ENCODE results near the gene C2orf15.

GRCh38 chr2:99187011-99187410 is 45.5 kb downstream of the C2orf15 start:
- TF ChIP-seq, protein P1, sequence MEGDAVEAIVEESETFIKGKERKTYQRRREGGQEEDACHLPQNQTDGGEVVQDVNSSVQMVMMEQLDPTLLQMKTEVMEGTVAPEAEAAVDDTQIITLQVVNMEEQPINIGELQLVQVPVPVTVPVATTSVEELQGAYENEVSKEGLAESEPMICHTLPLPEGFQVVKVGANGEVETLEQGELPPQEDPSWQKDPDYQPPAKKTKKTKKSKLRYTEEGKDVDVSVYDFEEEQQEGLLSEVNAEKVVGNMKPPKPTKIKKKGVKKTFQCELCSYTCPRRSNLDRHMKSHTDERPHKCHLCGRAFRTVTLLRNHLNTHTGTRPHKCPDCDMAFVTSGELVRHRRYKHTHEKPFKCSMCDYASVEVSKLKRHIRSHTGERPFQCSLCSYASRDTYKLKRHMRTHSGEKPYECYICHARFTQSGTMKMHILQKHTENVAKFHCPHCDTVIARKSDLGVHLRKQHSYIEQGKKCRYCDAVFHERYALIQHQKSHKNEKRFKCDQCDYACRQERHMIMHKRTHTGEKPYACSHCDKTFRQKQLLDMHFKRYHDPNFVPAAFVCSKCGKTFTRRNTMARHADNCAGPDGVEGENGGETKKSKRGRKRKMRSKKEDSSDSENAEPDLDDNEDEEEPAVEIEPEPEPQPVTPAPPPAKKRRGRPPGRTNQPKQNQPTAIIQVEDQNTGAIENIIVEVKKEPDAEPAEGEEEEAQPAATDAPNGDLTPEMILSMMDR (IDR thresholded peaks at IDR 0.05): no peak
- TF ChIP-seq EP300 (IDR thresholded peaks at IDR 0.05) (no peak), POLR2A (IDR thresholded peaks at IDR 0.05) (no peak), POLR2AphosphoS5 (IDR thresholded peaks at IDR 0.05) (no peak)

Data from upper lobe of left lung (tissue), 4 donors.